ENCODE data around the gene PLEKHM3.
A peak's percentile ranks its signal among the peaks of the same experiment; 100 is the strongest.

PLEKHM3 gene

DNA sequence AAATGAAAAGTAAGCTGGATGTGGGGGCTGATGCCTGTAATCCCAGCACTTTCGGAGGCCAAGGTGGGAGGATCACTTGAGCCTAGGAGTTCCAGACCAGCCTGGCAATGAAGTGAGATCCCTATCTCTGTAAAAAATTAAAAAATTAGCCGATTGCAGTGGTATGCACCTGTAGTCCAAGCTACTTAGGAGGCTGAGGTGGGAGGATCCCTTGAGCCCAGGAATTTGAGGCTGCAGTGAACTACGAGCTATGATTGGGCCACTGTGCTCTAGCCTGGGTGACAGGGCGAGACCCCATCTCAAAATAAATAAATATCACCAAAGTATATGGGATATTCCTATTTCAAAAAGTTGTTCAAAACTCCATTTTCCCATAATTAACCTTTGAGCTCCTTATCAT is 154.5 kb downstream of the PLEKHM3 start:
- no peak for DNase-seq (ENCODE audit: low read depth)
- no peak overlapping the region for H3K4me3 ChIP-seq (ENCODE audit: low read depth, low read length)

- no peak overlapping the region for H3K4me3 ChIP-seq (ENCODE audit: low read depth, low read length)
- DNase-seq (ENCODE audit: low read depth): peak; percentile 78
Observed at GRCh38 chr2:207869784-207870778, 155.2 kb downstream of the PLEKHM3 start.

GRCh38 chr2:207868855-207869596 is 156.3 kb downstream of the PLEKHM3 start:
- no peak overlapping the region for H3K4me3 ChIP-seq (ENCODE audit: low read depth, low read length)
- DNase-seq (ENCODE audit: low read depth): no peak

GRCh38 chr2:207867905-207868304 is 157.4 kb downstream of the PLEKHM3 start:
- no peak for DNase-seq (ENCODE audit: low read depth)
- H3K4me3 ChIP-seq (ENCODE audit: low read depth, low read length): no peak overlapping the region

GRCh38 chr2:207867056-207867455 is 158.3 kb downstream of the PLEKHM3 start:
- no peak for DNase-seq (ENCODE audit: low read depth)
- H3K4me3 ChIP-seq (ENCODE audit: low read depth, low read length): no peak overlapping the region

DNA sequence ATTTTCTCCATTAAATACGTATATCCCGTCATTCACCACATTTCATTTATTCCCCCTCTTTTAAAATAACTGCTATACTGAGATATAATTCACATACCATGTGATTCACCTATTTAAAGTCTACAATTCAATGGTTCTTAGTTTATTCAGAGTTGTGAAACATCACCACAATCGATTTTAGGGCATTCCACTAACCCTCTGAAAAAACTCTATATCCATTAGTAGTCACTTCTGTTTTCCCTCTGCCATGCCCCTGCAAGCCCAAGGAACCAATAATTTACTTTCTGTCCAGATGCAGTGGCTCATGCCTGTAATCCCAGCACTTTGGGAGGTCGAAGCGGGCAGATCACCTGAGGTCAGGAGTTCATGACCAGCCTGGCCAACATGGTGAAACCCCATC is 160.1 kb downstream of the PLEKHM3 start:
- no peak overlapping the region for H3K4me3 ChIP-seq (ENCODE audit: low read depth, low read length)
- DNase-seq (ENCODE audit: low read depth): no peak

- no peak overlapping the region for H3K4me3 ChIP-seq (ENCODE audit: low read depth, low read length)
- DNase-seq (ENCODE audit: low read depth): no peak
Observed at GRCh38 chr2:207863345-207863744, 162.0 kb downstream of the PLEKHM3 start.

- no peak overlapping the region for H3K4me3 ChIP-seq (ENCODE audit: low read depth, low read length)
- no peak for DNase-seq (ENCODE audit: low read depth)
Observed at GRCh38 chr2:207861789-207862188, 163.5 kb downstream of the PLEKHM3 start.

GRCh38 chr2:207860685-207861084 is 164.6 kb downstream of the PLEKHM3 start:
- H3K4me3 ChIP-seq (ENCODE audit: low read depth, low read length): no peak overlapping the region

DNA sequence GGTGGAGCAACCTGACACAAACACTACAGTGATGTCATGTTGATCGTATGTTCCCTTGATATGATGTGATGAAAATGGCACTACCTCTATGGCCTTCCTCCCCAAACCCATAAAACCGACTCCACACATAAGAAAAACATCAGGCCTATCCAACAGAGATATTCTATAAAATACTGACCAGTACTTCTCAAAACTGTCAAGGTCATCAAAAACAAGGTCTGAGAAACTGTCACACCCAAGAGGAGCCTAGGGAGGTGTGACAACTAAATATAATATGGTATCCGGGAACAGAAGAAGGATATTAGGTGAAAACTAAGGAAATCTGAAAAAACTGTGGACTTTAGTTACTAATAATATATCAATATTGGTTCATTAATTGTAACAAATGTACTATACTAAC is 169.7 kb downstream of the PLEKHM3 start:
- H3K4me3 ChIP-seq (ENCODE audit: low read depth, low read length): no peak overlapping the region
- DNase-seq (ENCODE audit: low read depth): no peak

More at GRCh38 chr2:207860685-207861084, 164.6 kb downstream of the PLEKHM3 start:
- no peak for DNase-seq (ENCODE audit: low read depth)

GRCh38 chr2:207854484-207855440 is 170.6 kb downstream of the PLEKHM3 start:
- H3K4me3 ChIP-seq (ENCODE audit: low read depth, low read length): no peak overlapping the region
- no peak for DNase-seq (ENCODE audit: low read depth)

DNA sequence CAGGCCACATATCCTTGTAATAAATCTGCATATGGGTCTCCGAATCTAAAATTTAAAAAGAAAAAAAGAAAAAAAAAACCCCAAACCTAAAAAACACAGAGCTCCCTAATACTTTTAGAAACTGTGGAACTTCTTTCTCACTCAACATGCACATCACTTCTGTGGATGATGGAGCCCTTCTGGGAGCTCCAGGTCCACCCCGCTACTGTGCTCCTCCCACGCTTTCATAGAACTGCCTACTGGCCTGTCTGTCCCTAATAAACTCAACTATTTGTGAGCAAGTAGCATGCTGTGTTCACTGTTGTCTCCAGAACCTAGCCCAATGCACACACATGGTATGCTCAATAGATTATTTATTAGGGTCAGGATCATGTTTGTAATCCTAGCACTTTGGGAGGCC is 172.5 kb downstream of the PLEKHM3 start:
- no peak for DNase-seq (ENCODE audit: low read depth)
- no peak overlapping the region for H3K4me3 ChIP-seq (ENCODE audit: low read depth, low read length)

GRCh38 chr2:207849443-207849842 is 175.9 kb downstream of the PLEKHM3 start:
- H3K4me3 ChIP-seq (ENCODE audit: low read depth, low read length): no peak overlapping the region
- DNase-seq (ENCODE audit: low read depth): no peak

- H3K4me3 ChIP-seq (ENCODE audit: low read depth, low read length): no peak overlapping the region
- no peak for DNase-seq (ENCODE audit: low read depth)
Observed at GRCh38 chr2:207848545-207848928, 176.8 kb downstream of the PLEKHM3 start.

GRCh38 chr2:207847807-207848544 is 177.4 kb downstream of the PLEKHM3 start:
- DNase-seq (ENCODE audit: low read depth): no peak
- no peak overlapping the region for H3K4me3 ChIP-seq (ENCODE audit: low read depth, low read length)

DNA sequence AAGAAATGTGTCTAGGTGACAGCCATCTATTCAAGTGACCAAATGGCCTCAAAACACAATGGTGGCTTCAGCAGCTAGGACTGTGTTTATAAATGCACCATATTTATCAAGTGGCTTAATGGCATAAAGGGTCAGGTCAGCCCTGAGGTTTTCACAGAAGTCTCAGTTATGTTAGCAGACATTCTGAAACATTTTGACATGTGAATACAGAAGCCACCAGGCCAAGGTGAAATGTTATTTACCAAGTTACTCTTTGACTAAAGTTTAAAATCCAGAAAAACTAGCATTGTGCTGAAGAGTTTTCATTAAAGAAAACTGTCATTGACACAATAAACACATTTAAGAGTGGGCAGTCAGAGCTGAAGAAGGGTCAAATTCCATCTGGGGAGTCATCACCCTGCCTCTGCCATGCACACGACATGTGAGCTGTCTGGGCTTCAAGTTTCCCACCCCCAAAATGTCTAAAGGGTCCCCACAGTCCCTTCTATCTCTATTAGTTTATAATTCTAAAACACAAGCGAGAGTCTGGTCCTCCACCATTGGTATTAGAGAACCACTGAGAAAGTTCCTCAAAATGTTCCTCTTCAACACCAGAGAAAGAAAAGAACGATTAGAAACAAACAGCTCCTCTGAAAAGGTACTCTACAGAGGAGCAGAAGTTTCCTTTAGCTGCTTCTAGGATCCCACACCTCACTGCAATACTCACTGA is 178.1 kb downstream of the PLEKHM3 start:
- DNase-seq (ENCODE audit: low read depth): no peak
- no peak overlapping the region for H3K4me3 ChIP-seq (ENCODE audit: low read depth, low read length)

DNA sequence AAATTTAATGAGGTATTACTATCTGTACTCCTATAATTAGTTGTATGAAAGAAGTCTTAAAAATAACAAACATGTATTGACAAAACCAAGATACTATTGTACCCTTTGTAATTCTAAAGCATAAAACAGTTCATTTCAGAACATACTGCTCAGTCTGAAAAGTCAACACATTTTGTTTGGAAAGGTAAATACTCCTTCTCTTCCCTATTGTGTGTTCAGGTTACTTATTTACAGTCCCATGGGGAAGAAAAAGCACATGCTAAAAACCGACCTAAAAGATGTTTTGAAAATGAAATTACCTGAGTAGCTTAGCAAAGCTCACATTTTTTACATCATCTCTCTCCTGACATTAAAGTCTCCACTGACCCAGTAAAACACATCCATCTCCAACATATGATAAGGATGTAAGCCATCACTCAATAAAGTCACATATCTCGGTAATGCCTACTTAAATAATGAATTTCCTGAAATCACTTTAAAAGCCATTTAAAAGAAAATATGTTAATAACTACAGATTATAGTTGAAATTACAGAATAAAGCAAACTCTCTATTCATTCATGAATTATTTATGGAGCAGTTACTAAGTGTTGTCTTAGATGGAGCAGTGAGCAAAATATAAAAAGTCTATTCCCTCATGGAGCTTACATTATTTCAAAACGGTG is 180.0 kb downstream of the PLEKHM3 start:
- no peak for DNase-seq (ENCODE audit: low read depth)
- no peak overlapping the region for H3K4me3 ChIP-seq (ENCODE audit: low read depth, low read length)

DNA sequence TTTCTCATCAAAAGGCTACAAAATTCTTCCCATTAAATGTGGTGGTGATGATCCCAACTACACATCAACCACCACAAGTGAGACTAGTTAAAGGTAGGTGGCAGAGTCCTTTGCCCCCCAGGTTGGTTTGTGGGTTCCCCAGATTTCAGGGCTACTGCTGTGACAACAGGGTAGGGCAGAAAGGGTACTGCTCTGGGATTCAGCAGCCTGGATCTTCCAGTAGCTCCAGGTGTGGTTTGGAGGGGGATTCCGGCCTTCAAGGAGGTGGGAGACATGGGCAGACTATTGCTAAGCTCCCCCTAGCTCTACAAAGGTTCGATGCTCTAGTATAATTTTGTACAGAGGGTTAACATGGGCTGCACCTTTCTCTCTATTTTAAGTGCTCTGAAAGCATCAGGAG is 180.7 kb downstream of the PLEKHM3 start:
- no peak for DNase-seq (ENCODE audit: low read depth)
- no peak overlapping the region for H3K4me3 ChIP-seq (ENCODE audit: low read depth, low read length)

Data from skeletal muscle cell (primary cell).